AG09319 (cell line): ENCODE results near the gene MARS2.

ENCODE experiments used
- DNase-seq: peaks from one replicate; pipeline ENCODE4 v3.0.0-alpha.2; 2010; ENCODE audit warnings: low read depth; ENCODE audit errors: extremely low read depth
- CTCF ChIP-seq: IDR thresholded peaks from 2 replicates; pipeline ENCODE4 v1.5.1; 2011; ENCODE audit warnings: low read depth, mild to moderate bottlenecking, inconsistent platforms, low read length, moderate library complexity

MARS2 gene

GRCh38 chr2:197705121-197705911 is at the start of gene MARS2:
TSS of gene MARS2 (plus strand) at chr2:197705369. CDS start at chr2:197705406, 37 bp downstream.
- peak; percentile 82 for DNase-seq
- no peak for TF ChIP-seq CTCF

- DNase-seq: no peak
- no peak for TF ChIP-seq CTCF
Measured at GRCh38 chr2:197657562-197657961, 47.6 kb upstream of the MARS2 start.

GRCh38 chr2:197661626-197662025 is 43.5 kb upstream of the MARS2 start:
- no peak for TF ChIP-seq CTCF
- no peak for DNase-seq

GRCh38 chr2:197666277-197666676 is 38.9 kb upstream of the MARS2 start:
- no peak for TF ChIP-seq CTCF
- no peak for DNase-seq

GRCh38 chr2:197668296-197668695 is 36.9 kb upstream of the MARS2 start:
- no peak for DNase-seq
- TF ChIP-seq CTCF: no peak

GRCh38 chr2:197669077-197669476 is 36.1 kb upstream of the MARS2 start:
- TF ChIP-seq CTCF: no peak
- DNase-seq: no peak

GRCh38 chr2:197672371-197672893 is 32.7 kb upstream of the MARS2 start:
- DNase-seq: no peak
- TF ChIP-seq CTCF: no peak
